ENCODE data around the gene SLC2A11. TPM values are rescaled to one million over a fixed set of nuclear protein-coding genes. Genes with fewer than 3 reads are reported as not detected.
"Not testable (repeated sequence)": the region's sequence is repeated elsewhere in the genome, so short reads cannot be mapped to it uniquely, and the experiment has no call there.

The SLC2A11 gene
- total and polyA plus RNA-seq, 8 donors = 3.2 to 10.3 (median 6.7) TPM

GRCh38 chr22:23912293-23912903 lies 54.7 kb downstream of the SLC2A11 start:
- TF ChIP-seq EP300 (IDR thresholded peaks at IDR 0.05) (no peak), POLR2A (IDR thresholded peaks at IDR 0.05) (no peak), CTCF (IDR thresholded peaks at IDR 0.05) (no peak)
- intact Hi-C loops (cut with DNase I; ENCODE audit: low total_unique reads) = no loop called here
- Histone ChIP-seq H3K27ac (no peak overlapping the region), H3K9me3 (no peaks in the 10 kb centered on the region), H3K36me3 (peaks cover 0 to 8% (median 4%) of the 10 kb centered on the region in 4 donors), H3K4me3 (no peak overlapping the region), H3K4me1 (peaks cover 6 to 23% (median 15%) of the 10 kb centered on the region in 4 donors), H3K27me3 (no peaks in the 10 kb centered on the region)
- DNase-seq = no peak
- 87 to 94% (median 94%) methylated on average over 9 of the region's 9 CpGs for WGBS, 5 donors

- Histone ChIP-seq H3K9me3 (no peaks in the 10 kb centered on the region), H3K4me1 (peaks cover 6 to 23% (median 15%) of the 10 kb centered on the region in 4 donors), H3K4me3 (peak overlapping the region; percentile 51 to 60 (median 56)), H3K27me3 (no peaks in the 10 kb centered on the region), H3K36me3 (peaks cover 0 to 8% (median 4%) of the 10 kb centered on the region in 4 donors), H3K27ac (peak overlapping the region; percentile 72 to 90 (median 88))
- 0 to 3% (median 0%) methylated on average over 1 of the region's 1 CpG for WGBS, 5 donors
- no peak for DNase-seq
- no peak for TF ChIP-seq EP300 (IDR thresholded peaks at IDR 0.05)
- no peak for TF ChIP-seq POLR2AphosphoS5 (IDR thresholded peaks at IDR 0.05)
- TF ChIP-seq CTCF (IDR thresholded peaks at IDR 0.05) = no peak
- TF ChIP-seq POLR2A (IDR thresholded peaks at IDR 0.05) = no peak
- intact Hi-C loops (cut with DNase I; ENCODE audit: low total_unique reads) = no loop called here
Observed at GRCh38 chr22:23913306-23913660, 55.6 kb downstream of the SLC2A11 start.

GRCh38 chr22:23913661-23914353 lies 56.1 kb downstream of the SLC2A11 start:
- H3K4me3 ChIP-seq = peak overlapping the region; percentile 51 to 60 (median 56)
- peak; percentile 100 for DNase-seq
- no peaks in the 10 kb centered on the region for H3K27me3 ChIP-seq
- peaks cover 6 to 22% (median 15%) of the 10 kb centered on the region in 4 donors for H3K4me1 ChIP-seq
- peaks cover 0 to 8% (median 4%) of the 10 kb centered on the region in 4 donors for H3K36me3 ChIP-seq
- TF ChIP-seq EP300 (IDR thresholded peaks at IDR 0.05) (no peak), POLR2AphosphoS5 (IDR thresholded peaks at IDR 0.05) (peak; percentile 88 to 98 (median 93)), POLR2A (IDR thresholded peaks at IDR 0.05) (peak in 2 of 4 donors; percentile 17 to 58)
- no peaks in the 10 kb centered on the region for H3K9me3 ChIP-seq
- WGBS, 5 donors = 0 to 1% (median 0%) methylated on average over 30 to 44 of the region's 44 CpGs
- intact Hi-C loops (cut with DNase I; ENCODE audit: low total_unique reads) = no loop called here
- H3K27ac ChIP-seq = peak overlapping the region; percentile 72 to 90 (median 88)

- Histone ChIP-seq H3K4me1 (peaks cover 5 to 14% (median 9%) of the 10 kb centered on the region in 4 donors), H3K36me3 (peaks cover 0 to 14% (median 4%) of the 10 kb centered on the region in 4 donors), H3K27me3 (no peaks in the 10 kb centered on the region), H3K9me3 (no peaks in the 10 kb centered on the region), H3K27ac (peak overlapping the region in 2 of 5 donors; percentile 3 to 90), H3K4me3 (no peak overlapping the region)
- DNase-seq = no peak
- WGBS, 5 donors = 75 to 85% (median 82%) methylated on average over 3 of the region's 3 CpGs
- intact Hi-C loops (cut with DNase I; ENCODE audit: low total_unique reads) = no loop called here
- no peak for TF ChIP-seq EP300 (IDR thresholded peaks at IDR 0.05)
- no peak for TF ChIP-seq POLR2A (IDR thresholded peaks at IDR 0.05)
- no peak for TF ChIP-seq POLR2AphosphoS5 (IDR thresholded peaks at IDR 0.05)
- TF ChIP-seq CTCF (IDR thresholded peaks at IDR 0.05) = no peak
Observed at GRCh38 chr22:23915290-23915689, 57.6 kb downstream of the SLC2A11 start.

- DNase-seq; H3K4me1 ChIP-seq; H3K4me3 ChIP-seq; H3K9me3 ChIP-seq; H3K27me3 ChIP-seq; intact Hi-C loops (cut with DNase I; ENCODE audit: low total_unique reads): not testable (repeated sequence)
- Histone ChIP-seq H3K27ac (peak overlapping the region; percentile 30 to 51 (median 47)), H3K36me3 (peaks cover 13 to 53% (median 19%) of the 10 kb centered on the region in 4 donors)
- 91 to 100% (median 97%) methylated on average over 1 of the region's 1 CpG for WGBS, 5 donors
Observed at GRCh38 chr22:23920267-23920611, 62.6 kb downstream of the SLC2A11 start.

GRCh38 chr22:23921586-23922201 lies 64.0 kb downstream of the SLC2A11 start:
- H3K27me3 ChIP-seq; DNase-seq; intact Hi-C loops (cut with DNase I; ENCODE audit: low total_unique reads); H3K27ac ChIP-seq; H3K4me1 ChIP-seq; H3K4me3 ChIP-seq: not testable (repeated sequence)
- peaks cover 0 to 14% (median 11%) of the 10 kb centered on the region in 4 donors for H3K9me3 ChIP-seq
- 82 to 93% (median 88%) methylated on average over 13 of the region's 13 CpGs for WGBS, 5 donors
- peaks cover 26 to 65% (median 28%) of the 10 kb centered on the region in 4 donors for H3K36me3 ChIP-seq

Data from stomach (tissue), 9 donors.